Neural progenitor cell (in vitro differentiated cells): Measurements from ENCODE around the gene TBC1D2B. TPM values are rescaled to one million over a fixed set of nuclear protein-coding genes. Genes with fewer than 3 reads are reported as not detected.

Experiments used
- DNase-seq: peaks from one replicate; pipeline ENCODE4 v3.0.0-alpha.2; 2016; ENCODE audit warnings: low spot score
- H2AFZ ChIP-seq: fragments of 200-600 bp; sonication (generic); replicated peaks from 2 replicates; pipeline ENCODE4 v1.6.1; 2016; ENCODE audit warnings: antibody characterized with exemption
- H3F3A ChIP-seq: fragments of 200-600 bp; sonication (generic); 2 replicates; pipeline ENCODE4 v1.6.1; 2016; ENCODE audit warnings: antibody characterized with exemption, low read depth
- H3K27ac ChIP-seq: fragments of 200-600 bp; sonication (generic); 2 replicates; pipeline ENCODE4 v1.5.1; 2016; ENCODE audit warnings: mild to moderate bottlenecking
- H3K27me3 ChIP-seq: fragments of 200-600 bp; sonication (generic); 2 replicates; pipeline ENCODE4 v1.6.1; 2016; ENCODE audit warnings: mild to moderate bottlenecking, moderate library complexity
- H3K36me3 ChIP-seq: fragments of 200-600 bp; sonication (generic); 2 replicates; pipeline ENCODE4 v1.5.1; 2016
- H3K4me1 ChIP-seq: fragments of 200-600 bp; sonication (generic); 2 replicates; pipeline ENCODE4 v1.6.1; 2016; ENCODE audit warnings: mixed run types
- H3K4me2 ChIP-seq: fragments of 200-600 bp; sonication (generic); 2 replicates; pipeline ENCODE4 v1.6.1; 2016
- H3K4me3 ChIP-seq: fragments of 200-600 bp; sonication (generic); 2 replicates; pipeline ENCODE4 v1.5.1; 2016
- H3K79me2 ChIP-seq: fragments of 200-600 bp; sonication (generic); 2 replicates; pipeline ENCODE4 v1.6.1; 2016; ENCODE audit warnings: low read depth
- H3K9ac ChIP-seq: fragments of 200-600 bp; sonication (generic); 2 replicates; pipeline ENCODE4 v1.6.1; 2016
- H3K9me3 ChIP-seq: fragments of 200-600 bp; sonication (generic); 2 replicates; pipeline ENCODE4 v1.5.1; 2016; ENCODE audit warnings: low read depth
- H4K20me1 ChIP-seq: fragments of 200-600 bp; sonication (generic); 2 replicates; pipeline ENCODE4 v1.6.1; 2016; ENCODE audit warnings: low read depth
- H3K27ac Mint-ChIP-seq: 3 replicates; pipeline ENCODE4 v1.8.0; 2021; ENCODE audit warnings: mixed read lengths
- H3K27me3 Mint-ChIP-seq: 2 replicates; pipeline ENCODE4 v1.8.0; 2022; ENCODE audit warnings: low read depth, mild to moderate bottlenecking, inconsistent platforms, moderate library complexity, mixed read lengths; ENCODE audit not compliant: insufficient read depth
- H3K36me3 Mint-ChIP-seq: 3 replicates; pipeline ENCODE4 v1.8.0; 2021; ENCODE audit warnings: mixed read lengths
- H3K4me1 Mint-ChIP-seq: 3 replicates; pipeline ENCODE4 v1.8.0; 2021; ENCODE audit warnings: mixed read lengths
- H3K4me3 Mint-ChIP-seq: 3 replicates; pipeline ENCODE4 v1.8.0; 2021; ENCODE audit warnings: mild to moderate bottlenecking, moderate library complexity, mixed read lengths
- H3K9me3 Mint-ChIP-seq: 3 replicates; pipeline ENCODE4 v1.8.0; 2020; ENCODE audit warnings: mixed read lengths
- CTCF ChIP-seq: fragments of 200-600 bp; sonication (generic); IDR thresholded peaks from 2 replicates; pipeline ENCODE4 v1.5.1; 2017; ENCODE audit warnings: antibody characterized with exemption, mild to moderate bottlenecking
- EZH2 ChIP-seq: fragments of 200-600 bp; sonication (generic); IDR thresholded peaks from 2 replicates; pipeline ENCODE4 v1.6.1; 2017; ENCODE audit warnings: antibody characterized with exemption, mild to moderate bottlenecking, moderate library complexity
- EZH2phosphoT487 ChIP-seq: fragments of 200-600 bp; sonication (generic); IDR thresholded peaks from 2 replicates; pipeline ENCODE4 v1.6.1; 2017; ENCODE audit warnings: antibody characterized with exemption
- total RNA-seq: library from RNA; depleted of rRNA; stranded (reverse); fragments of >200 nt; gene quantifications from 2 replicates; pipeline ENCODE4 v1.2.3, GENCODE V29; 2015; ENCODE audit warnings: low replicate concordance

Gene TBC1D2B
- total RNA-seq, 1 donor from 2014 or later: 11.7 TPM

DNA sequence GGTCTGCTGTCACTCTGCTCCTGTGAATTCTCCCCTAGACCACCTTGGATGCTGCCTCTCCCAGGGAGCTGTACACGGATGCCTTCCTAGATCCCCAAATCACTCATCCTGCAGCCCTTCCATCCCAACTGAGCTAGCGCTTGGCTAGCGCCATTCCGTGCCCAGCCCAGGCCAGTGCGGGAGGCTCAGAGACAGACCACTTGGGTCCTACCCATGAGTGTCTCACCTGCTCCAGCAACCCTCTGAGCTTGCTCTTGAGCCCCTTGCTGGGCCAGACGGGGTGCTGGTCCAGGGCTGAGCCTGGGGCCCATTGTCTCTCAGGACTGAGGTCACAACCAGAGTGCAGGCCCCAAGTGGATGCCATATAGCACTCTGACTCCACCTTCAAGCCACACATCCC lies 32.6 kb upstream of the TBC1D2B start:
- TF ChIP-seq CTCF: no peak
- no peak for TF ChIP-seq EZH2phosphoT487
- TF ChIP-seq EZH2: no peak
- Mint-ChIP-seq H3K27ac (peak overlapping the region; percentile 50), H3K9me3 (no peaks in the 10 kb centered on the region), H3K27me3 (peaks cover 5% of the 10 kb centered on the region), H3K4me1 (peaks cover 6% of the 10 kb centered on the region), H3K36me3 (peaks cover 3% of the 10 kb centered on the region), H3K4me3 (no peak overlapping the region)
- DNase-seq: no peak
- Histone ChIP-seq H3K4me1 (no peaks in the 10 kb centered on the region), H3K4me3 (no peak overlapping the region), H3K4me2 (no peak overlapping the region), H3K79me2 (no peaks in the 10 kb centered on the region), H3K9me3 (no peaks in the 10 kb centered on the region), H3K27me3 (no peaks in the 10 kb centered on the region), H3F3A (peaks cover 2% of the 10 kb centered on the region), H3K36me3 (no peaks in the 10 kb centered on the region), H2AFZ (no peak overlapping the region), H3K27ac (no peak overlapping the region), H3K9ac (no peak overlapping the region), H4K20me1 (peaks cover 3% of the 10 kb centered on the region)

DNA sequence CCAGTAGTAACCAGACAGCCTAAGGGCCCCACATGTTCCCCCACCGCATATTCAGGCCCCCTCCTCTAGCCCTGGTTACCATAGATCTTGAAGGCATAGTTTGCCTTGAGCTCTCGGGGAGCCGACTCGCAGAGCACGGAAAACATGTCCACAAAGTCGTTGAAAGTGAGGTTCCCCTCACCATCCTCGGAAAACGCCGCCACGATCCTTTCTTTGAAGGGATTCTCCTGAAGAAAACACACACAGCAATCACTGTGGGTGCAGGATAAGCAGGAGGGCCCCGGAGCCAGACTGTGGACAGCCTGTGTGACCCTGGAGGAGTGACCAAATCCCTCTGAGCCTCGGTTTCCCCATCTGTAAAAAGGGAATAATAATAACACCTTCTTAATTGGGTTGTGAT lies 31.6 kb upstream of the TBC1D2B start:
- Histone ChIP-seq H3K36me3 (no peaks in the 10 kb centered on the region), H3K9ac (no peak overlapping the region), H3K9me3 (no peaks in the 10 kb centered on the region), H2AFZ (no peak overlapping the region), H4K20me1 (peaks cover 3% of the 10 kb centered on the region), H3F3A (no peaks in the 10 kb centered on the region), H3K4me2 (no peak overlapping the region), H3K4me3 (no peak overlapping the region), H3K27ac (no peak overlapping the region), H3K79me2 (no peaks in the 10 kb centered on the region), H3K4me1 (no peaks in the 10 kb centered on the region), H3K27me3 (no peaks in the 10 kb centered on the region)
- DNase-seq: no peak
- Mint-ChIP-seq H3K9me3 (no peaks in the 10 kb centered on the region), H3K4me3 (no peak overlapping the region), H3K36me3 (peaks cover 3% of the 10 kb centered on the region), H3K27me3 (peaks cover 5% of the 10 kb centered on the region), H3K27ac (no peak overlapping the region), H3K4me1 (peaks cover 11% of the 10 kb centered on the region)
- TF ChIP-seq EZH2: no peak
- no peak for TF ChIP-seq EZH2phosphoT487
- no peak for TF ChIP-seq CTCF

DNA sequence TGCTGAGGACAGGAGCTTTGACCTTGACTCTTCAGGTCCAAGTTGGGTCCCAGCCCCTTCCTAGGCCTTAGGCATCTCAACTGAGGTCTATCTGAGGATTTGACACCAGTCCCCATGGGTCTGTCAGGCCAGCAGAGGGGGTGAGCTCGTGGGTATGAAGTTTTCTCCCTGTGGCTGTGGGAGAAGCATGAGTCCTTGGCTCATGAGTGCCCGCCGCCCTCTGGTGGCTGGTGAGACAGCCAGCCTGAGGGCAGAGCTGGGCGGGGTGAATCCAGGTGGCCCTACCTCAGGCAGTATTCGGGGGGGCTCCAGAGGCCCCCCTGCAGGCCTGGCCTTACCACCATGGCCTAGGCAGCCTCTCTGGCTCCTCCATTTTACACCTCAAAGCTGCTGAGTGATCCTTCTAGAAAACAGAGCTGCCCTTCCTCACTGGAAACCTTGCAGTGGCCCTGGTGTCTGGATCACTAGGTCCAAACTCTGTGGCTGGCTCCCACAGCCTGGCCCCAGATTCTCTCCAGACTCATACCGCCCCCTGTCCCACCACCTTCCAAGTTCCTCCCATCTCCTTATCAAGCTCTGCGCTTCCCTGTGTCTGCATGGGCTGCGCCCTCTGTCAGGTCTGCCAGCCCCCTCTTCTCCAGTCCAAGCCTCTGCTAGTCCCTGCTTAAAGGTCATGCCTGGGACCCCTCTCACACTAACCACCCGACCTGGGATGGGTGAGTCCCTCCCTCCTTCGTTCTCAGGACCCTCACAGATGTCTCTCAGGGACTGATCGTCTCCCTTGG lies 31.0 kb upstream of the TBC1D2B start:
- Histone ChIP-seq H3K79me2 (no peaks in the 10 kb centered on the region), H3K4me2 (no peak overlapping the region), H3K36me3 (no peaks in the 10 kb centered on the region), H3K27me3 (no peaks in the 10 kb centered on the region), H2AFZ (no peak overlapping the region), H3K9me3 (no peaks in the 10 kb centered on the region), H3K4me3 (no peak overlapping the region), H3K4me1 (no peaks in the 10 kb centered on the region), H3F3A (no peaks in the 10 kb centered on the region), H3K27ac (no peak overlapping the region), H3K9ac (no peak overlapping the region), H4K20me1 (peaks cover 3% of the 10 kb centered on the region)
- Mint-ChIP-seq H3K27ac (peak overlapping the region; percentile 48), H3K36me3 (peaks cover 3% of the 10 kb centered on the region), H3K27me3 (peaks cover 2% of the 10 kb centered on the region), H3K9me3 (no peaks in the 10 kb centered on the region), H3K4me1 (peaks cover 9% of the 10 kb centered on the region), H3K4me3 (no peak overlapping the region)
- peak; percentile 88 for DNase-seq
- TF ChIP-seq EZH2phosphoT487: no peak
- TF ChIP-seq CTCF: peak; percentile 78
- no peak for TF ChIP-seq EZH2
